ENCODE measurements around the gene HDAC2.
"Not testable (repeated sequence)": the region's sequence is repeated elsewhere in the genome, so short reads cannot be mapped to it uniquely, and the experiment has no call there.

HDAC2 gene

GRCh38 chr6:113953346-113953745 is 17.6 kb downstream of the HDAC2 start:
- no peak for TF ChIP-seq CTCF (IDR thresholded peaks at IDR 0.05; ENCODE audit: low read depth, low read length)
- no peak overlapping the region for H3K4me3 ChIP-seq (ENCODE audit: low read depth, low read length)

GRCh38 chr6:113949499-113949898 is 21.4 kb downstream of the HDAC2 start:
- TF ChIP-seq CTCF (IDR thresholded peaks at IDR 0.05; ENCODE audit: low read depth, low read length): no peak

GRCh38 chr6:113944701-113945100 is 26.2 kb downstream of the HDAC2 start:
- H3K4me3 ChIP-seq (ENCODE audit: low read depth, low read length): no peak overlapping the region
- TF ChIP-seq CTCF (IDR thresholded peaks at IDR 0.05; ENCODE audit: low read depth, low read length): no peak

More at GRCh38 chr6:113949499-113949898, 21.4 kb downstream of the HDAC2 start:
- no peak overlapping the region for H3K4me3 ChIP-seq (ENCODE audit: low read depth, low read length)

GRCh38 chr6:113939825-113940224 is 31.1 kb downstream of the HDAC2 start:
- no peak for TF ChIP-seq CTCF (IDR thresholded peaks at IDR 0.05; ENCODE audit: low read depth, low read length)
- H3K4me3 ChIP-seq (ENCODE audit: low read depth, low read length): no peak overlapping the region

GRCh38 chr6:113936093-113936934 is 34.6 kb downstream of the HDAC2 start:
- H3K4me3 ChIP-seq (ENCODE audit: low read depth, low read length): no peak overlapping the region
- peak; percentile 53; the same call in 1 of the 2 replicates for TF ChIP-seq CTCF (IDR thresholded peaks at IDR 0.05; ENCODE audit: low read depth, low read length)

- H3K4me3 ChIP-seq (ENCODE audit: low read depth, low read length): no peak overlapping the region
- no peak for TF ChIP-seq CTCF (IDR thresholded peaks at IDR 0.05; ENCODE audit: low read depth, low read length)
Measured at GRCh38 chr6:113934101-113934500, 36.8 kb downstream of the HDAC2 start.

GRCh38 chr6:113931907-113932306 is 39.0 kb downstream of the HDAC2 start:
- H3K4me3 ChIP-seq (ENCODE audit: low read depth, low read length): not testable (repeated sequence)
